ENCODE data around the gene SPRTN.

DNA sequence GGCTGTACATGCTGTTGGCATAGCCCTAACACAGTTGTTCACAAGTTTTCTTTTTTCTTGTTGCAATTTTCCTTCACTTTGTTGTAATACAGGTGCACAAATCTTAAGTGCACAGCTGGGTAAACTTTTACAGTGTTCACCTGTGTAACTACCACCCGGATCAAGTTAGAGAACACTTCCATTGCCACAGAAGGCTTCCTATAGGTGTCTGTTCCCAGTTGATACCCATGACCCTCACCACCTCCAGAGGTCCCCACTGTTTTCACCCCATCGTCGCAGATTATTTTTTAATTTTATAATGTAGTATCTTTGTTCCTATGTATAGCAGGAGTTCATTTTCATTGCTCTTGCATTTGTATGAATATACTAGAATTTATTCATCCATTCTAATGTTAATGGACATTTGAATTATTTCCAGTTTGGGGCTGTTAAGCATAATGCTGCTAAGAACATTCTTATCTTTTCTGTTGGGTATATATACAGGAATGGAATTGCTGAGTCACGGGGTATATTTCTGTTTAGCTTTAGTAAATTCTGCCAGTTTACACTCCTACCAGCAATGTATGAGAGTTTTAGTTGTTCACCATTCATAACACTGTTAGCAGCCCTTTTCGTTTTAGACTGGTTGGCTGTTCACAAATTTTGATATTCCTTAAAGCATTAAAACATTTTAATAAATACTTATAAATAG lies 16.4 kb downstream of the SPRTN start:
- TF ChIP-seq, protein P1, sequence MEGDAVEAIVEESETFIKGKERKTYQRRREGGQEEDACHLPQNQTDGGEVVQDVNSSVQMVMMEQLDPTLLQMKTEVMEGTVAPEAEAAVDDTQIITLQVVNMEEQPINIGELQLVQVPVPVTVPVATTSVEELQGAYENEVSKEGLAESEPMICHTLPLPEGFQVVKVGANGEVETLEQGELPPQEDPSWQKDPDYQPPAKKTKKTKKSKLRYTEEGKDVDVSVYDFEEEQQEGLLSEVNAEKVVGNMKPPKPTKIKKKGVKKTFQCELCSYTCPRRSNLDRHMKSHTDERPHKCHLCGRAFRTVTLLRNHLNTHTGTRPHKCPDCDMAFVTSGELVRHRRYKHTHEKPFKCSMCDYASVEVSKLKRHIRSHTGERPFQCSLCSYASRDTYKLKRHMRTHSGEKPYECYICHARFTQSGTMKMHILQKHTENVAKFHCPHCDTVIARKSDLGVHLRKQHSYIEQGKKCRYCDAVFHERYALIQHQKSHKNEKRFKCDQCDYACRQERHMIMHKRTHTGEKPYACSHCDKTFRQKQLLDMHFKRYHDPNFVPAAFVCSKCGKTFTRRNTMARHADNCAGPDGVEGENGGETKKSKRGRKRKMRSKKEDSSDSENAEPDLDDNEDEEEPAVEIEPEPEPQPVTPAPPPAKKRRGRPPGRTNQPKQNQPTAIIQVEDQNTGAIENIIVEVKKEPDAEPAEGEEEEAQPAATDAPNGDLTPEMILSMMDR (IDR thresholded peaks at IDR 0.05; ENCODE audit: low read depth, low read length, missing input control) = no peak
- TF ChIP-seq YY1 (IDR thresholded peaks at IDR 0.05) = no peak
- no peak for TF ChIP-seq EGR1 (IDR thresholded peaks at IDR 0.05; ENCODE audit: low read depth in 2 of 2)
- TF ChIP-seq SP1 (IDR thresholded peaks at IDR 0.05) = no peak
- TF ChIP-seq MAX (IDR thresholded peaks at IDR 0.05) = no peak
- no peak for TF ChIP-seq HNF4A (conservative IDR thresholded peaks at IDR 0.05)
- TF ChIP-seq, protein P2, sequence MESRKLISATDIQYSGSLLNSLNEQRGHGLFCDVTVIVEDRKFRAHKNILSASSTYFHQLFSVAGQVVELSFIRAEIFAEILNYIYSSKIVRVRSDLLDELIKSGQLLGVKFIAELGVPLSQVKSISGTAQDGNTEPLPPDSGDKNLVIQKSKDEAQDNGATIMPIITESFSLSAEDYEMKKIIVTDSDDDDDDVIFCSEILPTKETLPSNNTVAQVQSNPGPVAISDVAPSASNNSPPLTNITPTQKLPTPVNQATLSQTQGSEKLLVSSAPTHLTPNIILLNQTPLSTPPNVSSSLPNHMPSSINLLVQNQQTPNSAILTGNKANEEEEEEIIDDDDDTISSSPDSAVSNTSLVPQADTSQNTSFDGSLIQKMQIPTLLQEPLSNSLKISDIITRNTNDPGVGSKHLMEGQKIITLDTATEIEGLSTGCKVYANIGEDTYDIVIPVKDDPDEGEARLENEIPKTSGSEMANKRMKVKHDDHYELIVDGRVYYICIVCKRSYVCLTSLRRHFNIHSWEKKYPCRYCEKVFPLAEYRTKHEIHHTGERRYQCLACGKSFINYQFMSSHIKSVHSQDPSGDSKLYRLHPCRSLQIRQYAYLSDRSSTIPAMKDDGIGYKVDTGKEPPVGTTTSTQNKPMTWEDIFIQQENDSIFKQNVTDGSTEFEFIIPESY (IDR thresholded peaks at IDR 0.05) = no peak
- TF ChIP-seq JUND (IDR thresholded peaks at IDR 0.05) = peak in 1 of 2 donors; percentile 46
- TF ChIP-seq GABPA (IDR thresholded peaks at IDR 0.05 in 1 of 2, conservative IDR thresholded peaks at IDR 0.05 in 1 of 2) = no peak
- TF ChIP-seq TAF1 (conservative IDR thresholded peaks at IDR 0.05) = no peak
- no peak for TF ChIP-seq FOXA1 (IDR thresholded peaks at IDR 0.05)
